HEK293 (cell line): ENCODE data around the gene EFCAB9.

Source experiments
- CTCF ChIA-PET: fragments of 350-600 bp; formaldehyde crosslinking; extraction: SDS; loops from one replicate; lab custom pipeline; 2021; ENCODE audit warnings: antibody characterized with exemption; lab: Yijun Ruan, JAX
- POLR2A ChIA-PET: fragments of 300-600 bp; formaldehyde crosslinking; extraction: SDS; loops from one replicate; lab custom pipeline; 2020; ENCODE audit warnings: antibody characterized with exemption, inconsistent platforms; lab: Yijun Ruan, JAX
- H3K27ac ChIP-seq: fragments of 200-500 bp; sonication (Bioruptor generic); 2 replicates; pipeline ENCODE4 v1.5.1; 2014; ENCODE audit warnings: low read depth, low read length, control low read depth, inconsistent platforms; ENCODE audit errors: extremely low read depth
- H3K36me3 ChIP-seq, 2 experiments: fragments of 200-500 bp in 1 of 2; sonication (Bioruptor generic) in 1 of 2; 1 replicate in 1 of 2; 2 replicates in 1 of 2; pipeline ENCODE4 v1.5.1; 2014 to 2017; ENCODE audit warnings: inconsistent platforms in 2 of 2, low read length in 2 of 2; ENCODE audit not compliant: control insufficient read depth in 2 of 2, insufficient read depth in 1 of 2
- H3K4me1 ChIP-seq: fragments of 200-500 bp; sonication (Bioruptor generic); 2 replicates; pipeline ENCODE4 v1.5.1; 2014; ENCODE audit warnings: mild to moderate bottlenecking, low read length, inconsistent platforms; ENCODE audit not compliant: control insufficient read depth, insufficient read depth
- H3K4me3 ChIP-seq: 2 replicates; pipeline ENCODE4 v1.5.1; 2011; ENCODE audit warnings: low read depth, mild to moderate bottlenecking, control low read depth, low read length, moderate library complexity
- H3K9me3 ChIP-seq: fragments of 200-500 bp; sonication (Bioruptor generic); 2 replicates; pipeline ENCODE4 v1.5.1; 2014; ENCODE audit warnings: low read depth, low read length, inconsistent platforms; ENCODE audit not compliant: control insufficient read depth, insufficient read depth
- ATF2 ChIP-seq: fragments of 450-650 bp; formaldehyde crosslinking; IDR thresholded peaks from 2 replicates; pipeline ENCODE4 v1.5.1; 2016; ENCODE audit warnings: missing biosample characterization, missing genetic modification characterization, low read depth
- GLI4 ChIP-seq: fragments of 450-650 bp; formaldehyde crosslinking; IDR thresholded peaks from 2 replicates; pipeline ENCODE4 v1.5.1; 2016; ENCODE audit warnings: missing biosample characterization, missing genetic modification characterization
- KLF8 ChIP-seq: fragments of 450-650 bp; formaldehyde crosslinking; IDR thresholded peaks from 2 replicates; pipeline ENCODE4 v1.5.1; 2016; ENCODE audit warnings: missing biosample characterization, missing genetic modification characterization
- OVOL3 ChIP-seq: fragments of 450-650 bp; formaldehyde crosslinking; IDR thresholded peaks from 2 replicates; pipeline ENCODE4 v1.5.1; 2016; ENCODE audit warnings: missing biosample characterization, missing genetic modification characterization
- SETDB1 ChIP-seq: IDR thresholded peaks from one replicate; pipeline ENCODE4 v1.6.1; 2017; ENCODE audit warnings: mild to moderate bottlenecking, low read length, moderate library complexity, mixed read lengths; ENCODE audit not compliant: insufficient read length
- ZEB2 ChIP-seq: fragments of 450-650 bp; formaldehyde crosslinking; IDR thresholded peaks from 2 replicates; pipeline ENCODE4 v1.5.1; 2016; ENCODE audit warnings: missing biosample characterization, missing genetic modification characterization
- ZNF114 ChIP-seq: fragments of 450-650 bp; formaldehyde crosslinking; IDR thresholded peaks from 2 replicates; pipeline ENCODE4 v1.5.0; 2017; ENCODE audit warnings: missing biosample characterization, missing genetic modification characterization
- ZNF529 ChIP-seq: fragments of 450-650 bp; formaldehyde crosslinking; IDR thresholded peaks from 2 replicates; pipeline ENCODE4 v1.5.1; 2017; ENCODE audit warnings: missing genetic modification characterization, missing biosample characterization; ENCODE audit not compliant: insufficient replicate concordance
- ZNF560 ChIP-seq: fragments of 450-650 bp; formaldehyde crosslinking; IDR thresholded peaks from 2 replicates; pipeline ENCODE4 v1.5.1; 2017; ENCODE audit warnings: missing biosample characterization, missing genetic modification characterization, borderline replicate concordance
- ZNF626 ChIP-seq: fragments of 450-650 bp; sonication (Bioruptor Pico); formaldehyde crosslinking; IDR thresholded peaks from 2 replicates; pipeline ENCODE4 v1.5.1; 2018; ENCODE audit warnings: missing biosample characterization, missing genetic modification characterization, inconsistent platforms
- ZNF707 ChIP-seq: fragments of 450-650 bp; formaldehyde crosslinking; IDR thresholded peaks from 2 replicates; pipeline ENCODE4 v1.5.1; 2016; ENCODE audit warnings: missing biosample characterization, missing genetic modification characterization
- ZNF837 ChIP-seq: fragments of 450-650 bp; formaldehyde crosslinking; IDR thresholded peaks from 2 replicates; pipeline ENCODE4 v1.5.1; 2016; ENCODE audit warnings: missing biosample characterization, missing genetic modification characterization
- TF ChIP-seq, protein P1 (sequence below): IDR thresholded peaks from 2 replicates; pipeline ENCODE4 v1.6.1; 2011; ENCODE audit warnings: mild to moderate bottlenecking, low read depth, low read length, borderline replicate concordance
- TF ChIP-seq, protein P2 (sequence below): fragments of 450-650 bp; formaldehyde crosslinking; IDR thresholded peaks from 2 replicates; pipeline ENCODE4 v1.5.1; 2016; ENCODE audit warnings: missing biosample characterization, missing genetic modification characterization

EFCAB9 gene

GRCh38 chr5:172166030-172166826 lies 27.7 kb upstream of the EFCAB9 start:
- Histone ChIP-seq H3K4me1 (no peaks in the 10 kb centered on the region), H3K36me3 (no peaks in the 10 kb centered on the region), H3K27ac (no peak overlapping the region), H3K9me3 (no peaks in the 10 kb centered on the region), H3K4me3 (no peak overlapping the region)
- POLR2A ChIA-PET: no interaction called here
- TF ChIP-seq ZNF560 (no peak), ATF2 (tag by site-specific recombination) (no peak)
- CTCF ChIA-PET: no interaction called here

GRCh38 chr5:172167895-172168294 lies 26.1 kb upstream of the EFCAB9 start:
- CTCF ChIA-PET: interaction anchor here (0.6 to 1.4 kb wide), 2 partner anchors 16 to 128 kb away, joined by 3 to 4 read pairs; no protein-coding TSS in a partner anchor
- POLR2A ChIA-PET: no interaction called here
- no peaks in the 10 kb centered on the region for H3K4me1 ChIP-seq

GRCh38 chr5:172168311-172168710 lies 25.7 kb upstream of the EFCAB9 start:
- TF ChIP-seq, protein P1, sequence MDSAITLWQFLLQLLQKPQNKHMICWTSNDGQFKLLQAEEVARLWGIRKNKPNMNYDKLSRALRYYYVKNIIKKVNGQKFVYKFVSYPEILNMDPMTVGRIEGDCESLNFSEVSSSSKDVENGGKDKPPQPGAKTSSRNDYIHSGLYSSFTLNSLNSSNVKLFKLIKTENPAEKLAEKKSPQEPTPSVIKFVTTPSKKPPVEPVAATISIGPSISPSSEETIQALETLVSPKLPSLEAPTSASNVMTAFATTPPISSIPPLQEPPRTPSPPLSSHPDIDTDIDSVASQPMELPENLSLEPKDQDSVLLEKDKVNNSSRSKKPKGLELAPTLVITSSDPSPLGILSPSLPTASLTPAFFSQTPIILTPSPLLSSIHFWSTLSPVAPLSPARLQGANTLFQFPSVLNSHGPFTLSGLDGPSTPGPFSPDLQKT: no peak
- TF ChIP-seq ZNF529 (tag by site-specific recombination) (no peak), ZNF707 (tag by site-specific recombination) (no peak)
- Histone ChIP-seq H3K36me3 (no peaks in the 10 kb centered on the region), H3K4me1 (no peaks in the 10 kb centered on the region), H3K9me3 (no peaks in the 10 kb centered on the region), H3K27ac (no peak overlapping the region), H3K4me3 (no peak overlapping the region)
- ChIA-PET CTCF (interaction anchor here (1.4 kb wide), 1 partner anchor 16 kb away, joined by 4 read pairs; no protein-coding TSS in a partner anchor), POLR2A (no interaction called here)

More at GRCh38 chr5:172167895-172168294, 26.1 kb upstream of the EFCAB9 start:
- no peak overlapping the region for H3K27ac ChIP-seq
- no peak overlapping the region for H3K4me3 ChIP-seq
- H3K9me3 ChIP-seq: no peaks in the 10 kb centered on the region
- TF ChIP-seq, protein P2, sequence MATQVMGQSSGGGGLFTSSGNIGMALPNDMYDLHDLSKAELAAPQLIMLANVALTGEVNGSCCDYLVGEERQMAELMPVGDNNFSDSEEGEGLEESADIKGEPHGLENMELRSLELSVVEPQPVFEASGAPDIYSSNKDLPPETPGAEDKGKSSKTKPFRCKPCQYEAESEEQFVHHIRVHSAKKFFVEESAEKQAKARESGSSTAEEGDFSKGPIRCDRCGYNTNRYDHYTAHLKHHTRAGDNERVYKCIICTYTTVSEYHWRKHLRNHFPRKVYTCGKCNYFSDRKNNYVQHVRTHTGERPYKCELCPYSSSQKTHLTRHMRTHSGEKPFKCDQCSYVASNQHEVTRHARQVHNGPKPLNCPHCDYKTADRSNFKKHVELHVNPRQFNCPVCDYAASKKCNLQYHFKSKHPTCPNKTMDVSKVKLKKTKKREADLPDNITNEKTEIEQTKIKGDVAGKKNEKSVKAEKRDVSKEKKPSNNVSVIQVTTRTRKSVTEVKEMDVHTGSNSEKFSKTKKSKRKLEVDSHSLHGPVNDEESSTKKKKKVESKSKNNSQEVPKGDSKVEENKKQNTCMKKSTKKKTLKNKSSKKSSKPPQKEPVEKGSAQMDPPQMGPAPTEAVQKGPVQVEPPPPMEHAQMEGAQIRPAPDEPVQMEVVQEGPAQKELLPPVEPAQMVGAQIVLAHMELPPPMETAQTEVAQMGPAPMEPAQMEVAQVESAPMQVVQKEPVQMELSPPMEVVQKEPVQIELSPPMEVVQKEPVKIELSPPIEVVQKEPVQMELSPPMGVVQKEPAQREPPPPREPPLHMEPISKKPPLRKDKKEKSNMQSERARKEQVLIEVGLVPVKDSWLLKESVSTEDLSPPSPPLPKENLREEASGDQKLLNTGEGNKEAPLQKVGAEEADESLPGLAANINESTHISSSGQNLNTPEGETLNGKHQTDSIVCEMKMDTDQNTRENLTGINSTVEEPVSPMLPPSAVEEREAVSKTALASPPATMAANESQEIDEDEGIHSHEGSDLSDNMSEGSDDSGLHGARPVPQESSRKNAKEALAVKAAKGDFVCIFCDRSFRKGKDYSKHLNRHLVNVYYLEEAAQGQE (tag by site-specific recombination): no peak
- no peak for TF ChIP-seq ZNF626 (tag by site-specific recombination)
- no peak for TF ChIP-seq ZEB2 (tag by site-specific recombination)
- TF ChIP-seq SETDB1: no peak
- TF ChIP-seq ZNF837 (tag by site-specific recombination): no peak
- TF ChIP-seq GLI4: no peak
- no peak for TF ChIP-seq OVOL3 (tag by site-specific recombination)
- TF ChIP-seq ZNF114 (tag by site-specific recombination): no peak
- no peak for TF ChIP-seq KLF8
- TF ChIP-seq, all 188 proteins: peak for 0
- H3K36me3 ChIP-seq: no peaks in the 10 kb centered on the region
